ENCODE data around the gene PLIN5. TPM values are rescaled to one million over a fixed set of nuclear protein-coding genes. Genes with fewer than 3 reads are reported as not detected.

The PLIN5 gene
- total RNA-seq, 2 experiments from 2014 or later, result 0.27 TPM; not detected in 1

- TF ChIP-seq CTCF (IDR thresholded peaks at IDR 0.05), result no peak
- peaks cover 5% of the 10 kb centered on the region for H3K27me3 Mint-ChIP-seq
- CTCF ChIA-PET, result interaction anchor here (3.4 kb wide), 1 partner anchor 82 kb away, joined by 16 read pairs; no protein-coding TSS in a partner anchor
- H3K36me3 Mint-ChIP-seq (ENCODE audit: low read depth), result no peaks in the 10 kb centered on the region
- no peak overlapping the region for H3K4me3 Mint-ChIP-seq
- DNase-seq, result no peak
- POLR2A ChIA-PET, result no interaction called here
- intact Hi-C loops (cut with micrococcal nuclease), result no loop called here
- no peaks in the 10 kb centered on the region for H3K4me1 Mint-ChIP-seq (ENCODE audit: low read depth)
- ATAC-seq, result no peak
- H3K9me3 Mint-ChIP-seq, result no peaks in the 10 kb centered on the region
- H3K27ac Mint-ChIP-seq, result no peak overlapping the region
Measured at GRCh38 chr19:4554717-4555116, 19.7 kb upstream of the PLIN5 start.

DNA sequence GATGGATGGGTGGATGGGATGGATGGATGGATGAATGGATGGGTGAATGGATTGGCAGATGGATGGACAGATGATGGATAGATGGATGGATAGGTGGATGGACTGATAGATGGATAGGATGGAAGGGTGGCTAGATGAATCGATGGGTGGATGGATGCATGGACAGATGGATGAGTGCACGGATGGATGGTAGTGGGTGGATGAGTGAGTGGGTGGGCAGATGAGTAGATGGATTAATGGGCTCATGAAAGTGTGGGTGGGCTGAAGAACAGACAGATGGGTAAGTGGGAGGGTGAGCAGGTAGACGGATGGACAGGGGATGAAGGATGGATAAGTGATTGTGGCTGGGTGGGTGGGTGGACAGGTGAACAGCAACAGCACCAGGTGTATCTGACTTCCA lies 18.8 kb upstream of the PLIN5 start:
- ATAC-seq (no peak), DNase-seq (no peak)
- no peak overlapping the region for H3K27ac Mint-ChIP-seq
- POLR2A ChIA-PET, result no interaction called here
- H3K4me1 Mint-ChIP-seq (ENCODE audit: low read depth), result no peaks in the 10 kb centered on the region
- H3K36me3 Mint-ChIP-seq (ENCODE audit: low read depth), result no peaks in the 10 kb centered on the region
- intact Hi-C loops (cut with micrococcal nuclease), result no loop called here
- H3K9me3 Mint-ChIP-seq, result no peaks in the 10 kb centered on the region
- CTCF ChIA-PET, result no interaction called here
- no peak for TF ChIP-seq CTCF (IDR thresholded peaks at IDR 0.05)
- peaks cover 3% of the 10 kb centered on the region for H3K27me3 Mint-ChIP-seq
- no peak overlapping the region for H3K4me3 Mint-ChIP-seq

DNA sequence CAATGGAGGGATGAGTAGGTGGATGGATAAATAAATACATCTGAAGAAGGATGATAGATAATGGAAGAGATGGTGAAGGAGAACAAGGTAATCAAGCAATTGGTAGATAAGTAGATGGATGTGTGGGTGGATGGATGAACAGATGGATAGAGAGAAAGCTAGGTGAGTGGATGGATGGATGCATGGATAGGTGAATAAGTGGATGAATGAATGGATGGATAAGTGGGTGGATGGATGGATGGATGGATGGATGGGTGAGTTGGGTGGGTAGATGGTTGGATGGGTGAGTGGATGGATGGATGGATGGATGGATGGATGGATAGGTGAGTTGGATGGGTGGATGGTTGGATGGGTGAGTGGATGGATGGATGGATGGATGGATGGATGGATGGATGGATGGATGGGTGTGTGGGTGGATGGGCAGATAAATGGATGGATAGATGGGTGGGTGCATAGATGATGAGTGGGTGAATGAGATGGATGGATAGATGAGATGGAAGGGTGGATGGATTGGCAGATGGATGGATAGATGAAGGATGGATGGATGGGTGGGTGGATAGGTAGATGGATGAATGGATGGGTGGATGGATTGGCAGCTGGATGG lies 18.2 kb upstream of the PLIN5 start:
- ChIA-PET CTCF (interaction anchor here (1.1 to 1.8 kb wide), 2 partner anchors 28 to 30 kb away, joined by 3 to 6 read pairs; no protein-coding TSS in a partner anchor), POLR2A (no interaction called here)
- Mint-ChIP-seq H3K4me3 (no peak overlapping the region), H3K36me3 (ENCODE audit: low read depth) (no peaks in the 10 kb centered on the region), H3K4me1 (ENCODE audit: low read depth) (no peaks in the 10 kb centered on the region), H3K27me3 (peaks cover 3% of the 10 kb centered on the region), H3K27ac (no peak overlapping the region), H3K9me3 (no peaks in the 10 kb centered on the region)
- TF ChIP-seq CTCF (IDR thresholded peaks at IDR 0.05), result no peak
- DNase-seq, result no peak
- intact Hi-C loops (cut with micrococcal nuclease), result no loop called here
- no peak for ATAC-seq

GRCh38 chr19:4552525-4552819 lies 17.4 kb upstream of the PLIN5 start:
- no peak for ATAC-seq
- H3K36me3 Mint-ChIP-seq (ENCODE audit: low read depth), result no peaks in the 10 kb centered on the region
- no peak overlapping the region for H3K4me3 Mint-ChIP-seq
- POLR2A ChIA-PET, result interaction anchor here (1.3 kb wide), 1 partner anchor 9 kb away, joined by 3 read pairs; no protein-coding TSS in a partner anchor
- CTCF ChIA-PET, result interaction anchor here (1.1 to 1.8 kb wide), 2 partner anchors 27 to 29 kb away, joined by 3 to 6 read pairs; no protein-coding TSS in a partner anchor
- intact Hi-C loops (cut with micrococcal nuclease), result no loop called here
- no peak overlapping the region for H3K27ac Mint-ChIP-seq
- H3K27me3 Mint-ChIP-seq, result peaks cover 3% of the 10 kb centered on the region
- no peak for DNase-seq
- H3K4me1 Mint-ChIP-seq (ENCODE audit: low read depth), result no peaks in the 10 kb centered on the region
- no peaks in the 10 kb centered on the region for H3K9me3 Mint-ChIP-seq
- no peak for TF ChIP-seq CTCF (IDR thresholded peaks at IDR 0.05)

DNA sequence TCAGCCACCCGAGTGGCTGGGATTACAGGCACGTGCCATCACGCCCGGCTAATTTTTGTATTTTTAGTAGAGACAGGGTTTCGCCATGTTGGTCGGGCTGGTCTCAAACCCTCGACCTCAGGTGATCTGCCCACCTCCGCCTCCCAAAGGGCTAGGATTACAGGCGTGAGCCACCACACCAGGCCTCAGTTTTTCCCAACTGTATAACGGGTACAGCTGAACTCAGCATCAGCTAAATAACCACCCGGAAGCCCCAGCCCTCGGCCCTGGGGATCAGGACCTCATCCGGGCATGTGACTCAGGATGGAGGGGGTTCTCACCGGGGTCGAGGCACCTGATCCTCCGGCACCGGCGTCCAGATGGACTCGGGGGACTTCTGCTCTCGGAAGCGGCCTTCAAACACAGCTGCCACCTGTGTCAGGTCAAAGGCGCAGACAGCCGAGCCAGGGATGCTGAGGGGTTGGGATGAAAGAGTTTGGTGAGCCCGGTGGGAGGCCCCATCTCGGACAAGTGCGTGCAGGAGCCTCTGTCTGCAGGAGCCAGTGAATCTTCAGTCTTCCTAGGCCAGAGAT lies 15.5 kb upstream of the PLIN5 start:
- ATAC-seq (no peak), DNase-seq (no peak)
- CTCF ChIA-PET, result no interaction called here
- Mint-ChIP-seq H3K27ac (no peak overlapping the region), H3K4me3 (no peak overlapping the region), H3K9me3 (no peaks in the 10 kb centered on the region), H3K4me1 (ENCODE audit: low read depth) (no peaks in the 10 kb centered on the region), H3K36me3 (ENCODE audit: low read depth) (no peaks in the 10 kb centered on the region), H3K27me3 (peaks cover 3% of the 10 kb centered on the region)
- intact Hi-C loops (cut with micrococcal nuclease), result no loop called here
- TF ChIP-seq CTCF (IDR thresholded peaks at IDR 0.05), result no peak
- POLR2A ChIA-PET, result no interaction called here
